ENCODE results near the gene ANKIB1.

The ANKIB1 gene

GRCh38 chr7:92266415-92267241, 20.9 kb downstream of the ANKIB1 start:
- DNase-seq, result no peak

GRCh38 chr7:92268921-92269320, 23.1 kb downstream of the ANKIB1 start:
- no peak for DNase-seq

- DNase-seq, result no peak
Measured at GRCh38 chr7:92275327-92275726, 29.6 kb downstream of the ANKIB1 start.

- DNase-seq, result no peak
Measured at GRCh38 chr7:92276460-92276864, 30.7 kb downstream of the ANKIB1 start.

DNA sequence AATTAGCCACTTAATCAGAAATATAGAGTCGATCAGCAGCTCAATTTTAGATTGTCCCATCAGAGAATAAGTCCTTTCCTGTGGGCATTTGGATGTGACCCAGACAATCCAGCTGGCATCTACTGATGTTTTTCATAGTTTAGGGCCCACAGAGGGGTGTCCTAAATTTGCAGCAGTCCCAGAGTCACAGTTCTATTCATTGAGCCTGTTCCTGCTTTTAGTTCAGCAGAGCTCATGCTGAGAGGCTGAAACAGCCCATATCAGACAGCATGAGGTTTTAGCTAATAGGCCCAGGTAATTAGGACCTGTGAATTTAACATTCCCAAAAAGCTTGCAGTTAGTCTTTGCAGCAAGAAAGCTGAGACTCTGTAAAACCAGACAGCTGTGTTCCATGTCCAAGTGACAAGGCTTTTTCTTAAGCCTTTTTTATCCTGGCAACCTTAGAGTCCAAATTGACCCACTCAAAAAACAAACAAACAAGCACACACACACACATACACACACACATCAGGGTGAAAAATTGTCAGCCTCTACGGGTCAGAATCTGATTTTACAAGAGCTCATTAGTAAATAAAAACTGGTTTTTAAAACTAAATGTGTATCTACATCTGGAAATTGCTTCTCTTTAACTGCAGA, 33.7 kb downstream of the ANKIB1 start:
- no peak for DNase-seq

- no peak for DNase-seq
Measured at GRCh38 chr7:92281031-92281430, 35.3 kb downstream of the ANKIB1 start.

- no peak for DNase-seq
Measured at GRCh38 chr7:92282221-92282814, 36.5 kb downstream of the ANKIB1 start.

DNA sequence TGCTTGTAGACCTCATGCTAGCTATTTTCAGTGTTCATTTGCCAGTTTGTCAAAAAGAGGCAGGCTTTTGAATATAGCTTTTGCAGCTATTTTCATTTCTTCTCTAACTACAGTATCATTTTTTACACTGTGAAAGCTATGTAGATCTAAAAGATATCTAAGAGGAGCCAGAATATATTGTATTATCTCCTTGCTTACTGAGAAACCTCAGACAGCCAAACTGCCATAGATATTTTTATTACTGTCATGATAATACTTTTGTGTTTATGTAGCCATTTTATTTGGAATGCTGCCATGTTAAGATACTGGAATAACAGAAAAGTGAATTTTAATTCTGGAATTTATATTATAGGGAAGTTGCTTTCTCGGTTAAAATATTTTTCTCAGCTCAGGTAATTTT, 37.2 kb downstream of the ANKIB1 start:
- DNase-seq, result no peak

DNA sequence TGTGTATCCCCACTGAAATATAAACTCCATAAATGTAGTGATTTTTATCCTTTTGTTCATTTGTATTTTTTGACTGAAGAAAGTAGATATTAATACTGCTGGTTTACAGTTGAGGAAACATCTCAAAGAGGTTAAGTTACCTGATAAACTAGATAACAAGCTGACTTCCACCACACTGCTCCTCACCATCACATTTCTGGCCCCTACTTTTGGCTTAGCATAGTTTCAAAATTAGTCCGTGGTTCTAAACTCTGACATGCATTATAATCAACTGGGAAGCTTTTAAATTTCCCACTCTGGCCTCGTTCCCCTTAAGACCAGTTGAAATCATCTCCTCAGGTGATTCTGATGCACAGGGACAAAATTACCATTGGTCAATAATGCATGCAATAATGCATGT, 43.5 kb downstream of the ANKIB1 start:
- no peak for DNase-seq

DNA sequence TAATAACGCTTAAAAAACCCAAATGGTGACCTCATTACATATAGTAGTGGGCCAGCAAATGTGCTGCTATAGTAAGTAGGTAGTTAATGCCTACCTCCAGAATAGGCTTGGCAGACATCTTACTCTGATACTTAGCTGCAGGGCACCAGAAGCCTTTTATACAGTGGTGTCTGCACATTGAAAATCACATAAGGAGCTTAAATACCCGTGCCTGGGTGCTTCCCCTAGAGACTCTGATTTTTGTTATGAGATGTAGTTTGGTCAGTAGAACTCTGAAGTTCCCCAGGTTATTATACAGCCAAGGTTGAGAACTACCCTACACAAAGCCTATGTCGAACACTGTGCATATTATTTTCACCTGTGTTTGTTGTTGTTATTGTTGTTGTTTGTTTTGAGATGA, 47.2 kb downstream of the ANKIB1 start:
- no peak for DNase-seq

DNA sequence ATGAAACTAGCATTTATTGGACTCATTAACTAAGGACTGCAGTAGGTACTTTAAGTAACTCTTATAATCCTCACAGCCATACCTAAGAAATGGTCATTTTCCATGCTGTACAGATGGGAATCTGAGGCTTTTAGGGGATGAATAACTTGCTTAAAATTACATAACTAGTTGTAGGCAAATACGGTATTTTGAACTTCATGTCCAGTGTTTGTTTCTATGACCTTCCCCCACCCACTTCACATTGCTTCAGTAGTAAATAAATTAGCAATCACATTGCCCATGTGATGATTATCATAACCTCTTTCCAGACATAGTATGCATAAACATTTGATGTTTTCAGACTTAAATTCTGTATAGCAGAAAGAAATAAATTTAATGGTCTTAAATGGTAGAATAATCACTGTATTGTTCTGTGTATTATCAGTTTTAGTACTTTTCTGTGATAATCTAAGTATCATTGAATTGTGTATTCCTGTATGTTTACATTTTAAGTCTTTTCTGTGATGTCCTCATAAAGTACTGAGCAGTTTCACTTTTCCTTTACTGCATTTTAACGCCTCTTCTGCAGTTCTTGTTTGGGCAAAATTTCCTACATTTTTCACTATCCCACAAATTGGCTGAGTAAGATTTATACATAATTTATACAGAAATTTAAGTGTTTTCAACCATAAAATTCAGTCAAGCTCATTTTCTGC, 48.3 kb downstream of the ANKIB1 start:
- no peak for DNase-seq

- DNase-seq, result no peak
Measured at GRCh38 chr7:92295391-92295790, 49.6 kb downstream of the ANKIB1 start.

DNA sequence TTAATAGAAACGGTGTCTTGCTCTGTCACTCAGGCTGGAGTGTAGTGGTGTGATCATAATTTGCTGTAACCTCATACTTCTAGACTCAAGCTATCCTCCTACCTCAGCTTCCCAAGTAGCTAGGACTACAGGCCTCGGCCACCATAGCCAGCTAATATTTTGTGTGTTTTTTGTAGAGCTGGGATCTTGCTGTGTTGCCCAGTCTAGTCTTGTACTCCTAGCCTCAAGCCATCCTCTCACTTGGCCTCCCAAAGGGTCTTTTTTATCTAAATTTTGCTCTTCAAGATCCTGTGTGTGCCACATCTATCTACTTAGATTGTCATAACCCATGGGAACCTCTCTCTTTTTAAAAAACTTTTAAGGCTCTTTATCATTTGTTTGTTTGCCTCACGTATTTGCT, 50.5 kb downstream of the ANKIB1 start:
- DNase-seq, result no peak

- no peak for DNase-seq
Measured at GRCh38 chr7:92296880-92297445, 51.2 kb downstream of the ANKIB1 start.

DNA sequence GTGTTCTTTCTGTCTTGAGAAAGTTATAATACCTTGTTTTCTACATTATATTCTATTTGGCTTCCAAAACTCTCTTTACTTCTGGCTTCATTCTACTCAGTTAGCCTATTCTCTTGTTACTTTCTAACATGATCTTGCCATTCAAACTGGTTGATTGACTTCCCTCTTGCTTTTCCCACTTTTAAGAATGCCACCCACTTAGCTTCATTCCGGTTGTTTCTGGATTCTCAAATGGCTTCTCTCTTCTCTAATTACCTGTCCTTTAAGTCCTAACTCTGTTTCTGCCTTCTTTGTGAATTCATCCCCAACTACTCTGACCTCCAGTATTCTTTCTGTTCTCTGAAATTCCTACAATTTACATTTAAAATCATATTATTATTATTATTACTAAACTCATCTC, 52.0 kb downstream of the ANKIB1 start:
- DNase-seq, result no peak

- DNase-seq, result no peak
Measured at GRCh38 chr7:92303761-92304160, 58.0 kb downstream of the ANKIB1 start.

DNA sequence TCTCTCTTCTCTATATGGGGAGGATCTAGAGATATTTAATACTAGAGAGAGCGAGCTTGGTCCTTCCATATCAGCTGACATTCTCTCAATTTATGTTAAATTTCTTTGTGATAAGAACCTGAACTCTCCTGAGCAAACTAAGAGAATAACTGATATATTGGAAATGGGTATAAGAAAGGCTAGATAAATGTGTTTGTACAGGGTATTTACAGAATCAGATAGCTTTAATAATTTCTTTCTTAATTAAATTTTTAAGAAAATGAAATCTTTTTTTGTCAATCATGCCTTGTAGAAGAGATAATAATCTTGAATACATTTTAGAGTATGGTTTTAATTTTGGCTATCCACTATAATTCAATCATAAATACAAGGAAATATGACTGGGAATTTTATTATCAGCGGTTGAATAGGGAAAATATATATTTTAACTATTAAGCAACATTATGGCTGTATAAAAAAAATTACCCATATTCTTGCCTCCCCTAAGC, 58.7 kb downstream of the ANKIB1 start:
- no peak for DNase-seq

DNA sequence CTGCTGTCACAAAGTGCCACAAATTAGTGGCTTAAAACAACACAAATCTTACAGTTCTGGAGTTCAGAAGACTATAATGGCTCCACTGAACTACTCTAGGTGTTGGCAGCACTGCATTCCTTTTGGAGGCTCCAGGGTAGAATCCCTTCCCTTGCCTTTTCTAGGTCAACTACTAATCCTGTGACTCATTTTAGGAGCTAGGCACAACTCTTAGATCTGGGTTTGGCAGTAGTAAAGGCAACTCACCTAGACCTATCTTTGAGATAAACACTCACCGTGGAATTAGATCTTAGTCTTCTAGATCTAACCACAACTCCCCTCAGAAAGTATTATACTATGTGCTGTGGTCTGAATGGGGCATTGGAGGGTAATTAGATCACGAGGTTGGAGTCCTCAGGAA, 60.4 kb downstream of the ANKIB1 start:
- DNase-seq, result no peak

DNA sequence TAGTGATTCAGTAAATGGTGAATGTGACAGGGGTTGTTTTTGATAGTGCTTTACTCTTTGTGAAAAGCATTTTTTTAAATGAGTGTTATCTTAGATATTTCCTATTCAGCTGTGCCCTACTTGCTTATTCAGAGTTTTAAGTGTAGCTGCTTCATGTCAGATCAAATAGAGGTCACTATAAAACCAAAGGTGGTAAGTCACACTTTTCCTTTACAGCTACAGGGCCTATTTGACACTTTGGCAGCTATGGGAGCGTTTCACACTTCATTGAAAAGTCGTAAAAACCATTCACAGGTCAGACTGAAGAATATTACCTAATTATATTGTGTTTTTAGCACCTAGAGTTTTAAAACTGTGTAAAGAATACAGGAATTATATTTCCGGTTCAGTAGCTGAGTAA, 67.3 kb downstream of the ANKIB1 start:
- no peak for DNase-seq

GRCh38 chr7:92319243-92319642, 73.5 kb downstream of the ANKIB1 start:
- DNase-seq, result no peak

- no peak for DNase-seq
Measured at GRCh38 chr7:92325173-92325572, 79.4 kb downstream of the ANKIB1 start.

DNA sequence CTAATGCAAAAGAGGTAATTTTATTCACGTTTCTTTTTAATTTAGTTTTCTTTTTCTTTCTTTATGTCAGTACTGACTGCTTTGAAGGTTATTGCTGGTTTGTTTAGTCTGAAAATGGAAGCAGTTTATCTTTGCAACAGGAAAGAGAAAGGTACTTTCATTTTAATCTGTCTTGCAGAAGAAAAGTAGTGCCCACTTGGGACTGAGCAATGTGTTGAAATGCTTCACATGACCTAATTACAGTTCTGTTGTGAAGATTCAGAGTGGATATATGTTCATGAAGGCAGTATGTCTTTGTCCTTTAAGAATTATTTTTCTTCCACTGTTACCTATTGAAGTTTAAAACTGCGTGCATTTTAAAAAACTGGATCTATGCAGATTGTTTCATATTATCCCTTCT, 80.1 kb downstream of the ANKIB1 start:
- no peak for DNase-seq

DNA sequence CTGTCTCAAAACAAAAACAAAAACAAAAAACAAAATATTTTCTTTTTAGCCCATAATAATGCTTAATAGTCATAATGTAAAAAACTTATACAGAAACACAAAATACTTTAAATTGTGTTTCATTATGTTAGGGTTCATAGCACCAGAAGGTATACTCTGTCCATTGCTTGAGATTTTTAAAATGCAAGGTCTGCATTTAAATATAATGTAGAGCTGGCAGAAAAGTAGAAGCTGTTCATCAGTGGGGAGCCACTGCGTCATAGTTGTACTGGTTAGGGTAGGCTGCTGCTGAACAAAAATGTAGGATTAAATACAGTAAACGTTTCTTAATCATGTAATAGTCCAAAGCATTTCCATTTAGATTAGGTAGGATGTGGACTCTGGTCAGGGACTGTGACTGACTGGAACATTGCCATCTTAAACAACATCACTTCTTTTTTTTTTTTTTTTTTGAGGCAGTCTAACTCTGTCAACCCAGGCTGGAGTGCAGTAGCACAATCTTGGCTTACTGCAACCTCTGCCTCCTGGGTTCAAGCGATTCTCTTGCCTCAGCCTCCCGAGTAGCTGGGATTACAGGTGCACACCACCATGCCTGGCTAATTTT, 85.2 kb downstream of the ANKIB1 start:
- no peak for DNase-seq
